GM18499 (cell line): ENCODE data around the gene PPP1CC.
A peak's percentile ranks its signal among the peaks of the same experiment; 100 is the strongest.
"Not testable (repeated sequence)": the region's sequence is repeated elsewhere in the genome, so short reads cannot be mapped to it uniquely, and the experiment has no call there.

Experiments
- ATAC-seq: cut with Tn5 transposase; IDR thresholded peaks from one replicate; pipeline ENCODE4 v1.9.1; 2021; ENCODE audit warnings: moderate number of reproducible peaks; ENCODE audit not compliant: insufficient read depth, unreplicated experiment

PPP1CC gene

GRCh38 chr12:110742718-110743570 is at the start of gene PPP1CC:
Gene PPP1CC (minus strand): TSS chr12:110742891. CDS start chr12:110742707, 184 bp downstream.
- no peak for ATAC-seq

DNA sequence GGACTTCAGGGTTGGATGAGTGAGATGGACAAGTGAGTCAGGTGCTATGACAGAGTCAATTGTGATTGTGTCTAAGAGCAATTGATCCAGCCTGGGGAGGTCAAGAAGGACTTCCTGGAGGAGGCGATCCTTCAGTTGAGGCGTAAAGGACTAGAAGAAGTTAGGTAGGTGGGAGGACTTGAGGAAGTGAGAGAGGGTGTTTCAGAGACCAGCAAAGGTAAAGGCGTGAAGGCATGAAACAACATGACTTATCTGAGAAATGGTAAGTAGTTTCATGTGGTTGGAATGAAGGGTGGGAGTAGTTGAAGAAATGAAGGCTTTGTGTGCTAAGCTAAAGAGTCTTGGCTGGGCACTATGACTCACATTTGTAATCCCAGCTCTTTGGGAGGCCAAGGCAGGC is 48.9 kb upstream of the PPP1CC start:
- no peak for ATAC-seq

DNA sequence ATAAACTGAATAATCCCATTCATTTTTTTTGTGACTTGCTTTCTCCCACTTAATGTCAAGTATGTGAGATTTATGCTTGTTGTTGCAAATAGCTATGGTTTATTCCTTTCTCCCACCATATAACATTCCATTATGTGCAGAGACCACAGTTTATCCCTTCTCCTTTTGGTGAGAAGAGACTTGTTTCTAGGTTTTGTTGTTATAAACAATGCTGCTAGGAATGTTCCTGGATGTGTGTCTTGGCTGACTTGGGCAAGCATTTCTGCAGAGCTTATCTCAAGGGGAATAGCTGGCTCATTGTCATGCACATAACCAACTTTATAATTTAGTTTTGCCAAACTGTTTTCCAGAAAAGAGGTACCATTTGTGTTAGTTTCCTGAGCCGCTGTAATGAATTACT is 47.6 kb upstream of the PPP1CC start:
- ATAC-seq: no peak

DNA sequence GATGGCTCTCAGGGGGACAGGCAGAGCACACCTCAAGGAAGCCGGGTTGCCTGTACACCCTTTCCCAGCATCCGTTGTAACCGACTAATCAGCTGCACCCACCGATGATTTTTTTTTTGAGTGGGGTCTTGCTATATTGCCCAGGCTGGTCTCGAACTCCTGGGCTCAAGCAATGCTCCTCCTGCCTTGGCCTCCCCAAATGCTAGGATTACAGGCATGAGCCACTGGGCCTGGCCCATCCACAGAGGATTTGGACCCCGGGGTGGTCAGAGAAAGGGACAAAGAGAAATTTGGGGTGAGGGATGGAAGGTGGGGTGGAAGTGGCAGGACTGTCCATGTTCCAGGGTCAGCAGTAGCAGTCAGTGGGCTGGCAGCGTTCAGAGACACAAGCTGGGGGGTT is 43.3 kb upstream of the PPP1CC start:
- ATAC-seq: no peak

DNA sequence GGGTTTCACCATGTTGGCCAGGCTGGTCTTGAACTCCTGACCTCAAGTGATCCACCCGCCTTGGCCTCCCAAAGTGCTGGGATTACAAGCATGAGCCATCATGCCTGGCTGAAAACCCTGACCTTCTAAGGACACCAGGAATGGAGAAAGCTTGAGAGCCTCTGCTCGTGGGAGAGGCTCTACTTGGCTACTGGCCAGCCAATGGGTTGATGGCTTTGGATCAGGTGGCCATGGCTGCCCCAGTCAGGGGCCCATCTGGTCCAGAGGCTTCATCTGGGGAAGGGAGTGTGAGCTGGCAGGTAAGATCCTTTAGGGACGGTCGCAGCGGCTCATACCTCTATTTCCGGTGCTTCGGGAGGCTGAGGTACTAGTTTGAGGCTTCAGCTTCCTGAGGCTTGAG is 42.5 kb upstream of the PPP1CC start:
- no peak for ATAC-seq

GRCh38 chr12:110782922-110783321 is 40.2 kb upstream of the PPP1CC start:
- ATAC-seq: no peak

DNA sequence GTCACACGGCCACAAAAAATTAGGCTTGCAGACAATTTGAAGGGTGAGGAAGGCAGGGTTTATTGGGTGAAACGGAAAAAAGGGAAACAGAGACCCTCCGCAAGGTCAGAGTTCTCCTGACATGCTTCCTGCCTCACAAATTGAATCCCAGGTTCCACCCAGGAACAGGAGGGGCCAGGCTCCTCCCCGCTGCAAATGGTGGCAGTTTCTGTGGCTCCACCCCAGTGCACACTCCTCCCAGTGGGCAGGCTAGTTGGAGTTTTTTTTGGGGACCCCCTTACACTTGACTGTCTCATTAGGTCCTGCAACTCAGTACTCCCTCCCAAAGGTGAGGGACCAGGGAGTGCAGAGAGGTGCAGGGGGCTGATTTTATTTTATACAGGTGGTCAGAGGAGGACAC is 39.4 kb upstream of the PPP1CC start:
- ATAC-seq: no peak

GRCh38 chr12:110780448-110780847 is 37.8 kb upstream of the PPP1CC start:
- ATAC-seq: no peak

DNA sequence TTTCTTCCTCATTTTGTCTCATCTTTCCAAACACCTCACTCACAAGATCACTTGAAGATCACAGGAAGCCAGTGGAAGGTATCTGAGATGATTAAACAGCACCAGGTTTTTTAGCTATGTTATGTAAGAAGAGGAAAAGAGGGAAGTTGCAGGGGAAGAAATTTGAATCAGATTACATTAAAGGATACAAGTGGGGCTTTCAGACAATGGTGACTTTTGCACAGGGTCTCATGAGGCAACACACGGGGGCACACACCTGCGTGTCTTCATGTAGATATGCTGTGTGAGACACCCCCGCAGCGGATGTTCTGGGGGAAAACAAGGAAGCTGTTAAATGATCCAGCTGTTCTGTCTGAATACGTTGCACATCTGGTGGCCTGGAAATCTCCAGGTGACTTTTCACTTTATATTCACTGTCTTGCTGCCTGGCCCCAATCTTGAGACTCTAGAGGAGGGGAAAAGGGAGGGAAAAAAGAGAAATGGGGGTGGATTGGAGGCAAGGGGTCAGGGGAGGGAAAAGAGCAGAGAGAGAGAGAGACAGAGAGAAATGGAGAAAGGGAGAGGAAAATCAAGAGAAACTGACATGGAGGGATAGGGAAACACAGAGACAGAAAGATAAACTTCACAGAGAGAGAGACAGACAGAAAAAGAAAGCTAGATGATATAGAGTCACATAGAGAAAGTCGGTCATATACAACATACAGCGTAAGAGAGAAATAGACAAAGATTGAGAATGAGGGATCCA is 36.3 kb upstream of the PPP1CC start:
- no peak for ATAC-seq

DNA sequence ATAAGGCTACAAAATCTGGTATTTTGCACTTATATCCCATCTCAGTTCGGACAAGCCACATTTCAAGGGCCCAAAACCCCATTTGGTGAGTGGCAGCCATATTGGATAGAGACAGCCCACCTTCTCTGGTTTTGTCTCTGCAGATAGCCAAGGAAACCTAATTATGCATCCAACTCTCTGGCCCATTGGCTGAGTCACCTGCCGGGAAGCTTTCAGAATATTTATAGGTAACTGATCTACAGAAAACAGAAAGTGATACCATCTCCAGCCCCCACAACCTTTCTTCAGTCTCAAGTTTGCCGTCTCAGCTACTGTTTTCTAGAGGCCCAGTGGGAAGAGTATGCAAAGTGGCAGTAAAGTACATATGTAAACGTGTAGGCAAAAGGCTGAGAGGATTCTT is 33.7 kb upstream of the PPP1CC start:
- ATAC-seq: peak; percentile 90

GRCh38 chr12:110775997-110776396 is 33.3 kb upstream of the PPP1CC start:
- no peak for ATAC-seq

- ATAC-seq: no peak
Measured at GRCh38 chr12:110774824-110775223, 32.1 kb upstream of the PPP1CC start.

DNA sequence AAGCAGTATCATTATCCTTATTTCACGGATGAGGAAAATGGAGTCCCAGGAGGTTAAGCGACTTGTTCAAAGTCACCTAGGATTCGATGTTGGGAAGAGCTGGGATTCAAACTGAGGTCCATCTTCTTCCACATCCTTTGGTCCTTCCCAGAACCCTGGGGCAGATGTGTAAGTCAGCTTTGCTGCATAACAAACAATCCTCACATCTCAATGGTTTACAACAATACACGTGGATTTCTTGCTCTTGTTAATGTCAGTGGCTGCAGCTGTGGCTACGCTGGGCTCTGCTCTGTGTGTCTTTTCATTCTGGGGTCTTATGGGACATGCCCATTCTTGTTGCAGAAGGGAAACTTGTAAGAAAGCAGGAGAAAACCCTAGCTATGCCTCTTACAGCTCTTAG is 26.3 kb upstream of the PPP1CC start:
- ATAC-seq: no peak

DNA sequence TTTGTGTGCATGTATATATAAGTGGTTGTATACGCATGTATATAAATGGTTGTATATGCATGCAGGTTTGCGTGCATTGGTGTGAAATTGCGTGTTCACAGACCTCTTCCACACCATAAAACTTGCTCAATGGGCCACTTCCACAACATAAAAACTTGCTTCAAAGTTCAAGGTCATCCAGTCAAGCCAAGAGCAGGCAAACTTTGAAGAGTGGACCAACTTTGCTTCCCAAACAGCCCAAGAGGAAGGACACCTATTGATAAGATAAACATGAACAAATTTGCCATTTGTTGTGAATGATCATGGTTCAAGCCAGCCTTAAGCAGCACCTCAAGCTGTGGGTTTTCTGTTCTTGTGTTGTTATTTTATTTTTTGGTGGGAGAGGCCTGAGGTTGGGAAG is 25.2 kb upstream of the PPP1CC start:
- ATAC-seq: no peak

GRCh38 chr12:110766311-110767154 is 23.8 kb upstream of the PPP1CC start:
- ATAC-seq: no peak

DNA sequence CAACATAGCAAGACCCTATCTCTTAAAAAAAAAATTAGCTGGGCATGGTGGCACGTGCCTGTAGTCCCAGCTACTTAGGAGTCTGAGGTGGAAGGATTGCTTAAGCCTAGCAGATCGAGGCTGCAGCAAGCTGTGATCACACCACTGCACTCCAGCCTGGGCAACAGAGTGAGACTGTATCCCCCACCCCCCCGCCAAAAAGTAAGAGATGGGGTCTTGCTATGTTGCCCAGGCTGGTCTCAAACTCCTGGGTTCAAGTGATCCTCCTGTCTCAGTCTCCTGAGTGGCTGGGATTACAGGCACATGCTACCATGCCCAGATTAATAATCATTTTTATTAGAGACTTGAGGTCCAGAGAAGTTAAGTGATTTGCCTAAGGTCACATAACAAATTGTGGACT is 22.9 kb upstream of the PPP1CC start:
- ATAC-seq: not testable (repeated sequence)

DNA sequence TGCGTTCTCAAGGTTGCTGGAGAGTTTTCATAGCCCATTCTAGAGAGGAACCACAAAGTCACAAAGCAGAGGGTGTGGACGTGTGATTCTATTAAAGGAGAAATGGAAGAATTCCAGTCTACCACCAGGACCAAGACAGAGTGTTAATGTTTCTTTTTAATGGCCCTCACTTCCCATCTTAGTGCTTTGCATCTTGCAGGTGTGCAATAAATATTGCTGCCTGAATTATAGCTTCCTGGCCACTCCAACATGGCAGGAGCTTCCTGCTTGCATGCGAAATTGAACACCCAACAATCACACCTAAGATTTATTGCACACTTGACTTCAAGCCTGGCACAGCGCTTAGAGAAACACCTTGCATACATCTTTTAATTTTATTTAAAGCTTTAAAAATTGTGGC is 22.4 kb upstream of the PPP1CC start:
- ATAC-seq: no peak

DNA sequence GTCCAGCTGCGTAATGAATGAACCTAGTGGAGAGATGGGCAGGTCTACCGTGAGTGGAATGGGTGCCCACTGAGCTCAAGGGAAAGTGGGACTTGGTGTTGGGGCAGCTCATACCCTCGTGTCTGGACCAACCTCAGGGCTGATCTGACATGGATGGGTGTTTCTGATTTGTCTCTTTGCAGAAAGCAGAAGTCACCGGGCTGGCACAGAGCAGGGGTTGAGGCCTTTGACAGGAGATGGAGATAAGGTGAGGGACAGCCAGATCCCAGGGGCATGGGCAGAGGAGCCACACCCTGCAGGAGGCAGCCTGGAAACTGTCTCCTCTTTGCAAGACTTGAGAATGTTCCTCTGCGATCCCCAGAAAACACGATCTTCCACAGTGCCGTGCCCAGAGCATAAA is 20.9 kb upstream of the PPP1CC start:
- no peak for ATAC-seq

GRCh38 chr12:110762891-110763290 is 20.2 kb upstream of the PPP1CC start:
- ATAC-seq: no peak

DNA sequence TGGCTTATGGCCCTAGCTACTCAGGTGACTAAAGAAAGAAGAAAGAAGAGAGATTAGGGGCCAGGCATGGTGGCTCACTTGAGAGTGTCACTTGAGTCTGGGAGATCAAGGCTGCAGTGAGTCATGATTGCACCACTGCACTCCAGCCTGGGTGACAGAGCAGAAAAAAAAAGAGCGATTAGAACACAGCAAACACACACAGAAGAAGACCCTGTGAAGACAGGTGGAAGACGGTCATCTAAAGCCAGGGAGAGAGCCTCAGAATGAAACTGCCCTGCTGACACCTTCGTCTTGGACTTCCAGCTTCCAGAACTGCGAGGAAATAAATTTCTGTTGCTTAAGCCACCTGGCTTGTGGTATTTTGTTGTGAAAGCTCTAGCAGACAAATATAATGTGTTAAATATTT is 17.5 kb upstream of the PPP1CC start:
- no peak for ATAC-seq

DNA sequence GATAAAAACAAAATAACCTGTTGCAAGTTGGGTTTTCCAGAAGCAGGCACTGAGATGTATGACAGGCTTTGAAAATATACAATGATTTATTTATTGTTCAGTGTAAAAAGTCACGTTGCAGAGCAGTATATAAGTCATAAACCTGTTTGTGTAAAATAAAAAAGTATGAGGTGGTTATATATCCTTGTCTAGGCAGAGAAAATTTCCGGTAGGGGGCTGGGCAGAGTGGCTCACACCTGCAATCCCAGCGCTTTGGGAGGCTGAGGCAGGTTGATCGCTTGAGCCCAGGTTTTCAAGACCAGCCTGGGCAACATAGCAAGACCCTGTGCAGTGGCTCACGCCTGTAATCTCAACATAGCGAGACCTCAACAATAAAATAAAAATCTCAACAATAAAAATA is 16.2 kb upstream of the PPP1CC start:
- no peak for ATAC-seq
